Spleen (tissue), 7 donors: ENCODE measurements around the gene ZNF575.

Experiments
- POLR2A ChIP-seq, 3 donors: fragments of 450-650 bp; IDR thresholded peaks; one replicate each; pipeline ENCODE4 v1.5.1; 2017; ENCODE audit warnings: antibody characterized with exemption in 3 of 3, mild to moderate bottlenecking in 1 of 3
- POLR2AphosphoS5 ChIP-seq, 3 donors: sonication (generic); formaldehyde crosslinking; IDR thresholded peaks; one replicate each; pipeline ENCODE4 v1.5.1; 2017; ENCODE audit warnings: antibody characterized with exemption in 3 of 3
- TF ChIP-seq, protein P1 (sequence below), 11 experiments: fragments of 200-600 bp in 7 of 11; fragments of 450-650 bp in 4 of 11; sonication (generic) in 4 of 11; IDR thresholded peaks in 8 of 11; conservative IDR thresholded peaks in 3 of 11; 1 replicate in 7 of 11; 2 replicates in 4 of 11; pipeline versions ENCODE4 v1.4.0 to v1.8.0; 2016 to 2021; ENCODE audit warnings: antibody characterized with exemption in 11 of 11, inconsistent platforms in 4 of 11, mild to moderate bottlenecking in 1 of 11
- donor health status: DM: no; HTN: no; CAD: no; lungs with moderate emphysema.
- donor health status: DM: no; HTN: no; CAD: no.
- donor health status: DM: no; HTN: no; CAD: no.

DNA sequence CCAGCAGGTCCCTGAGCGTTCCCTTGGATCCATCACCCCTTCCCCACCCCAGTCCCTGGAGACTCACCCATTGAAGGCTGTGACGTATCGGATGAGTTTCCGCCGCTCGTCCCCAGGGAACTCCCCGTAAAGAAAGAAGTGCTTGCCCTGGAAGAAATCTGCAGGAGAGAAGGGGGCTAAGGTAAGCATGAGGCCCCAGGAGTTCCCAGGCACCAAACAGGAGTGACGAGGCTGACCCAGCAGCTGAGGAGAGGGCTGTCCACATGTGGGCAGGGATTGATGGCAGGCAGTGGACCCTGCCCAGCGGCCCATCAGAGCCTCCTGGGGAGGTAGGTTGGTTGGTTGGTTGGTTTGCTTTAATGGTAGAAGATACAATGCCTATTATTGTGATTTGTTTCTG is 11.1 kb downstream of the ZNF575 start:
- no peak for TF ChIP-seq POLR2A (IDR thresholded peaks at IDR 0.05)
- TF ChIP-seq, protein P1, sequence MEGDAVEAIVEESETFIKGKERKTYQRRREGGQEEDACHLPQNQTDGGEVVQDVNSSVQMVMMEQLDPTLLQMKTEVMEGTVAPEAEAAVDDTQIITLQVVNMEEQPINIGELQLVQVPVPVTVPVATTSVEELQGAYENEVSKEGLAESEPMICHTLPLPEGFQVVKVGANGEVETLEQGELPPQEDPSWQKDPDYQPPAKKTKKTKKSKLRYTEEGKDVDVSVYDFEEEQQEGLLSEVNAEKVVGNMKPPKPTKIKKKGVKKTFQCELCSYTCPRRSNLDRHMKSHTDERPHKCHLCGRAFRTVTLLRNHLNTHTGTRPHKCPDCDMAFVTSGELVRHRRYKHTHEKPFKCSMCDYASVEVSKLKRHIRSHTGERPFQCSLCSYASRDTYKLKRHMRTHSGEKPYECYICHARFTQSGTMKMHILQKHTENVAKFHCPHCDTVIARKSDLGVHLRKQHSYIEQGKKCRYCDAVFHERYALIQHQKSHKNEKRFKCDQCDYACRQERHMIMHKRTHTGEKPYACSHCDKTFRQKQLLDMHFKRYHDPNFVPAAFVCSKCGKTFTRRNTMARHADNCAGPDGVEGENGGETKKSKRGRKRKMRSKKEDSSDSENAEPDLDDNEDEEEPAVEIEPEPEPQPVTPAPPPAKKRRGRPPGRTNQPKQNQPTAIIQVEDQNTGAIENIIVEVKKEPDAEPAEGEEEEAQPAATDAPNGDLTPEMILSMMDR (IDR thresholded peaks at IDR 0.05 in 8 of 11, conservative IDR thresholded peaks at IDR 0.05 in 3 of 11): no peak
- no peak for TF ChIP-seq POLR2AphosphoS5 (IDR thresholded peaks at IDR 0.05)
